PC-9 (cell line): ENCODE data around the gene TMIGD2. TPM values are rescaled to one million over a fixed set of nuclear protein-coding genes. Genes with fewer than 3 reads are reported as not detected.

Experiments used
- BruUV-seq: library from RNA; stranded (reverse); fragments of 400-500 nt; replicated peaks from 2 replicates; lab custom pipeline; 2021; lab: Mats Ljungman, UMichigan
- CTCF ChIA-PET: fragments of 300-600 bp; sonication (Branson Sonifier 250); formaldehyde crosslinking; loops from one replicate; lab custom pipeline; 2022; ENCODE audit warnings: antibody characterized with exemption; lab: Charles Lee
- POLR2A ChIA-PET: fragments of 300-600 bp; sonication (Branson Sonifier 250); formaldehyde crosslinking; loops from one replicate; lab custom pipeline; 2022; ENCODE audit warnings: antibody characterized with exemption; ENCODE audit not compliant: unreplicated experiment; lab: Charles Lee
- DNase-seq, 2 experiments: peaks; one replicate each; pipeline versions ENCODE4 v3.0.0 to v3.0.0-alpha.2; 2015 to 2022; ENCODE audit warnings: mixed read lengths in 1 of 2
- H2AFZ ChIP-seq: fragments of 200-600 bp; sonication (generic); 2 replicates; pipeline ENCODE4 v1.8.1; 2017; ENCODE audit warnings: antibody characterized with exemption
- H3F3A ChIP-seq: fragments of 200-600 bp; sonication (generic); 2 replicates; pipeline ENCODE4 v1.8.1; 2017; ENCODE audit warnings: antibody characterized with exemption, mild to moderate bottlenecking, low read depth; ENCODE audit not compliant: insufficient read depth
- H3K27ac ChIP-seq: fragments of 200-600 bp; sonication (generic); 2 replicates; pipeline ENCODE4 v1.6.1; 2016; ENCODE audit warnings: mixed run types
- H3K27me3 ChIP-seq: fragments of 200-600 bp; sonication (generic); 2 replicates; pipeline ENCODE4 v1.6.1; 2016; ENCODE audit warnings: low read depth, mixed run types; ENCODE audit not compliant: insufficient read depth
- H3K36me3 ChIP-seq: fragments of 200-600 bp; sonication (generic); 2 replicates; pipeline ENCODE4 v1.6.1; 2016; ENCODE audit warnings: low read depth, mixed run types
- H3K4me1 ChIP-seq: fragments of 200-600 bp; sonication (generic); replicated peaks from 2 replicates; pipeline ENCODE4 v1.6.1; 2016; ENCODE audit warnings: mixed run types; ENCODE audit not compliant: insufficient read depth
- H3K4me2 ChIP-seq: fragments of 200-600 bp; sonication (generic); 2 replicates; pipeline ENCODE4 v1.6.1; 2017; ENCODE audit warnings: mixed run types
- H3K4me3 ChIP-seq: fragments of 200-600 bp; sonication (generic); 2 replicates; pipeline ENCODE4 v1.6.1; 2016; ENCODE audit warnings: mixed run types
- H3K79me2 ChIP-seq: fragments of 200-600 bp; sonication (generic); 2 replicates; pipeline ENCODE4 v1.6.1; 2017; ENCODE audit warnings: low read depth, mixed run types
- H3K9me2 ChIP-seq: fragments of 200-600 bp; sonication (generic); 2 replicates; pipeline ENCODE4 v1.8.1; 2017; ENCODE audit warnings: mild to moderate bottlenecking; ENCODE audit not compliant: insufficient read depth
- H3K9me3 ChIP-seq: fragments of 200-600 bp; sonication (generic); 2 replicates; pipeline ENCODE4 v1.8.1; 2016; ENCODE audit warnings: low read depth; ENCODE audit not compliant: insufficient read depth
- H4K20me1 ChIP-seq: fragments of 200-600 bp; sonication (generic); 2 replicates; pipeline ENCODE4 v1.8.1; 2017; ENCODE audit not compliant: insufficient read depth
- EZH2 ChIP-seq: fragments of 200-600 bp; sonication (generic); IDR thresholded peaks from 2 replicates; pipeline ENCODE4 v1.8.0; 2017; ENCODE audit warnings: antibody characterized with exemption, low read depth
- intact Hi-C: fragments of 100-400 bp; cut with micrococcal nuclease; formaldehyde crosslinking; loops from one replicate; pipeline ENCODE4 v1.10.0; 2022; ENCODE audit not compliant: unreplicated experiment
- total RNA-seq: library from RNA; stranded (reverse); gene quantifications from 2 replicates; pipeline ENCODE4 v1.2.3, GENCODE V29; 2021
- TF ChIP-seq, protein P1 (sequence below): fragments of 200-600 bp; sonication (generic); conservative IDR thresholded peaks from 2 replicates; pipeline ENCODE4 v1.6.1; 2017; ENCODE audit warnings: mixed run types, antibody characterized with exemption, mild to moderate bottlenecking, moderate library complexity

The TMIGD2 gene
- total RNA-seq, 1 experiment from 2014 or later, result not detected

DNA sequence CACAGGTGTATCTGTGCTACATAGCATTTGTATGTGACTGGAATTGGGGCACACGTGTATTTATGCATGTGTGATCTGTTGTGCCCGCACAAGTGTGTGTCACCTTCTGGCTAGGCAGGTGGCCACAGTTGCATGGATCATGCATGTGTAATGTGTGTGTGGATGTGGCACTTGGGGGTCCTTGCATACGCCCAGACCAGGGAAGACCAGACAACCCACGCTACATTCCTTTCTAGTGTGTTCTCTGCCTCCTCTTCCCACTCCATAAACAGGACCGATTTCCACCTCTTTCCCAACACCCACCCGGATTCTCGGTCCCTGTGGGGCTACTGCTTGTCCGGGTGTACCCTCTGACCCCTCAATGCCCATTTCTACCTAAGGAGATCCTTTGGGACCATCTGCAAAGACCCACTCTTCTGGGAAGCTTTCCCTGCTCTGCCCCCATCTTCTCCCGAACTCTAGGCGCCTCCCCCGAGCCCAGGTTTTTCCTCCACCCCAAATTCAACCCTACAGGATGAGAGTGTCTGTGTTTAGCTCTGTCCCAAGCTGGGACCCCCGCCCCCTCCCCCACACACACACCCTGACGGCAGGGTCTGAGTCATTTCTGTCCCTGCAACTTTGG is 24.1 kb upstream of the TMIGD2 start:
- Histone ChIP-seq H3K9me3 (no peaks in the 10 kb centered on the region), H3K27me3 (no peaks in the 10 kb centered on the region), H3K79me2 (no peaks in the 10 kb centered on the region), H3K4me1 (no peaks in the 10 kb centered on the region), H4K20me1 (no peaks in the 10 kb centered on the region), H3K9me2 (no peaks in the 10 kb centered on the region), H3K4me2 (no peak overlapping the region), H3F3A (no peaks in the 10 kb centered on the region), H3K36me3 (no peaks in the 10 kb centered on the region), H3K4me3 (no peak overlapping the region), H3K27ac (no peak overlapping the region), H2AFZ (no peak overlapping the region)
- no peak for DNase-seq
- POLR2A ChIA-PET, result no interaction called here
- intact Hi-C loops, result no loop called here
- CTCF ChIA-PET, result no interaction called here
- TF ChIP-seq, protein P1, sequence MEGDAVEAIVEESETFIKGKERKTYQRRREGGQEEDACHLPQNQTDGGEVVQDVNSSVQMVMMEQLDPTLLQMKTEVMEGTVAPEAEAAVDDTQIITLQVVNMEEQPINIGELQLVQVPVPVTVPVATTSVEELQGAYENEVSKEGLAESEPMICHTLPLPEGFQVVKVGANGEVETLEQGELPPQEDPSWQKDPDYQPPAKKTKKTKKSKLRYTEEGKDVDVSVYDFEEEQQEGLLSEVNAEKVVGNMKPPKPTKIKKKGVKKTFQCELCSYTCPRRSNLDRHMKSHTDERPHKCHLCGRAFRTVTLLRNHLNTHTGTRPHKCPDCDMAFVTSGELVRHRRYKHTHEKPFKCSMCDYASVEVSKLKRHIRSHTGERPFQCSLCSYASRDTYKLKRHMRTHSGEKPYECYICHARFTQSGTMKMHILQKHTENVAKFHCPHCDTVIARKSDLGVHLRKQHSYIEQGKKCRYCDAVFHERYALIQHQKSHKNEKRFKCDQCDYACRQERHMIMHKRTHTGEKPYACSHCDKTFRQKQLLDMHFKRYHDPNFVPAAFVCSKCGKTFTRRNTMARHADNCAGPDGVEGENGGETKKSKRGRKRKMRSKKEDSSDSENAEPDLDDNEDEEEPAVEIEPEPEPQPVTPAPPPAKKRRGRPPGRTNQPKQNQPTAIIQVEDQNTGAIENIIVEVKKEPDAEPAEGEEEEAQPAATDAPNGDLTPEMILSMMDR, result no peak
- no peak for TF ChIP-seq EZH2
- BruUV-seq, result no TSS peak

DNA sequence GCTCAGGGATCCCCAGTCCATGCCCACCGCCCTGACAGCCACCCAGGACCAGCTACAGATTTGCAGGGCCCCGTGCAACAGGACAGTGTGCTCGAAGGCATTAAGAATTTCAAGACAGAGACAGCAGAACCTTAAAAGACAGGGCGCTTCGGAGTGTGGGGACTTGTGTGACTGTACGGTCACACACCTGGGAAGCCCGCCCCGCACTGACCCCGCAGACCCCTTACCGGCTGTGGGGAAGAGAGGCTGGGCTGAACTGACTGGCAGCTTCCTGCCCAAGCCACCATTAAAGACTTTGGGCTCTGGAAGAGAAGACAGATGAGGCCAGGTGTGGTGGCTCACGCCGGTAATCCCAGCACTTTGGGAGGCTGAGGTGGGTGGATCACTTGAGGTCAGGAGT is 22.0 kb upstream of the TMIGD2 start:
- DNase-seq, result no peak
- Histone ChIP-seq H3F3A (no peaks in the 10 kb centered on the region), H3K9me2 (no peaks in the 10 kb centered on the region), H3K27me3 (no peaks in the 10 kb centered on the region), H4K20me1 (no peaks in the 10 kb centered on the region), H3K27ac (no peak overlapping the region), H3K36me3 (no peaks in the 10 kb centered on the region), H3K79me2 (no peaks in the 10 kb centered on the region), H3K4me2 (no peak overlapping the region), H3K4me3 (no peak overlapping the region), H3K9me3 (no peaks in the 10 kb centered on the region), H2AFZ (no peak overlapping the region), H3K4me1 (no peaks in the 10 kb centered on the region)
- ChIA-PET CTCF (no interaction called here), POLR2A (no interaction called here)
- intact Hi-C loops, result no loop called here
- no TSS peak for BruUV-seq
- TF ChIP-seq, protein P1, result no peak
- no peak for TF ChIP-seq EZH2

DNA sequence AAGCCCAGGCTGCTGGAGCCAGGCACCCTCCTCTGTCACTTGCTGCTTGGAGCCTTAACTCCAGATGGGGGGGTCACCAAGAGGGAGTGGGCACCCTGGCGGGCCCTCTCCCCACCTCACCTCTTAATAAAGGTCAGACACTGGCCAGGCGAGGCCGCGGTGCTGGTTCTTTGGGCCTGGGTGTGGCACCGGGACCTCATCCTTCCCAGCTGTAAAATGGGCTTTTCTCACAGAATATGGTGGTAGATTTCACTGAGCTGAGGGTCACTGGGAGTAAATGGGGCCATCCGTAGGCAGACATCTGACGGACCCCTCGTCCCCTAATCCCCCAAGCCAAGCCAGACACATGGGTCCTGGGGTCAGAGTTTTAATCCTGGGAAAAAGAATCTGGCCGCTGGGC is 21.5 kb upstream of the TMIGD2 start:
- DNase-seq, result no peak
- Histone ChIP-seq H3K4me2 (no peak overlapping the region), H3K79me2 (no peaks in the 10 kb centered on the region), H3K4me3 (no peak overlapping the region), H2AFZ (no peak overlapping the region), H3K36me3 (no peaks in the 10 kb centered on the region), H3K9me2 (no peaks in the 10 kb centered on the region), H3K9me3 (no peaks in the 10 kb centered on the region), H3K4me1 (no peaks in the 10 kb centered on the region), H3K27ac (no peak overlapping the region), H3K27me3 (no peaks in the 10 kb centered on the region), H4K20me1 (no peaks in the 10 kb centered on the region), H3F3A (no peaks in the 10 kb centered on the region)
- ChIA-PET POLR2A (no interaction called here), CTCF (no interaction called here)
- TF ChIP-seq, protein P1, result no peak
- TF ChIP-seq EZH2, result no peak
- BruUV-seq, result no TSS peak
- intact Hi-C loops, result no loop called here
